ENCODE measurements around the gene KIF26B.

DNA sequence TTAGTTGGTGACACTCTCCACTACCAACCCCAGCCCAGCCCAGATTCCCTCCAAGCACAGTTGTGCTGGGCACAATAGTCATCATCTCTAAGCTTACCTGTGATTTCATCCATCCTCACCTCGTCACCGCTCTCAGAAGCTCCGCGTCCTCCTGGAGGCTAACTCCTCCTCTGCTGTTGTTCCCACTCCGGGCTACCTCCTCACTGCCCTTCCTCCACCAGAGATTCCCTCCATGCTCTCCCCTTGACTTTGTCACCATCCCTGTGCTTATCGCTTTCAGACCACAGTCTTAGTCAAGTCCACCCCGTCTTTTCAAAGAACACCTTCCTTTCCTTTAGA is 47.0 kb upstream of the KIF26B start:
- TF ChIP-seq POLR2A (IDR thresholded peaks at IDR 0.05), result no peak
- no peak for TF ChIP-seq EP300 (IDR thresholded peaks at IDR 0.05)
- TF ChIP-seq, protein P1, sequence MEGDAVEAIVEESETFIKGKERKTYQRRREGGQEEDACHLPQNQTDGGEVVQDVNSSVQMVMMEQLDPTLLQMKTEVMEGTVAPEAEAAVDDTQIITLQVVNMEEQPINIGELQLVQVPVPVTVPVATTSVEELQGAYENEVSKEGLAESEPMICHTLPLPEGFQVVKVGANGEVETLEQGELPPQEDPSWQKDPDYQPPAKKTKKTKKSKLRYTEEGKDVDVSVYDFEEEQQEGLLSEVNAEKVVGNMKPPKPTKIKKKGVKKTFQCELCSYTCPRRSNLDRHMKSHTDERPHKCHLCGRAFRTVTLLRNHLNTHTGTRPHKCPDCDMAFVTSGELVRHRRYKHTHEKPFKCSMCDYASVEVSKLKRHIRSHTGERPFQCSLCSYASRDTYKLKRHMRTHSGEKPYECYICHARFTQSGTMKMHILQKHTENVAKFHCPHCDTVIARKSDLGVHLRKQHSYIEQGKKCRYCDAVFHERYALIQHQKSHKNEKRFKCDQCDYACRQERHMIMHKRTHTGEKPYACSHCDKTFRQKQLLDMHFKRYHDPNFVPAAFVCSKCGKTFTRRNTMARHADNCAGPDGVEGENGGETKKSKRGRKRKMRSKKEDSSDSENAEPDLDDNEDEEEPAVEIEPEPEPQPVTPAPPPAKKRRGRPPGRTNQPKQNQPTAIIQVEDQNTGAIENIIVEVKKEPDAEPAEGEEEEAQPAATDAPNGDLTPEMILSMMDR (IDR thresholded peaks at IDR 0.05), result no peak

All from suprapubic skin (tissue), 3 donors.